ENCODE measurements around the gene OLR1. TPM values are rescaled to one million over a fixed set of nuclear protein-coding genes. Genes with fewer than 3 reads are reported as not detected.

Gene OLR1
- polyA plus RNA-seq, 1 donor from 2014 or later, result not detected

DNA sequence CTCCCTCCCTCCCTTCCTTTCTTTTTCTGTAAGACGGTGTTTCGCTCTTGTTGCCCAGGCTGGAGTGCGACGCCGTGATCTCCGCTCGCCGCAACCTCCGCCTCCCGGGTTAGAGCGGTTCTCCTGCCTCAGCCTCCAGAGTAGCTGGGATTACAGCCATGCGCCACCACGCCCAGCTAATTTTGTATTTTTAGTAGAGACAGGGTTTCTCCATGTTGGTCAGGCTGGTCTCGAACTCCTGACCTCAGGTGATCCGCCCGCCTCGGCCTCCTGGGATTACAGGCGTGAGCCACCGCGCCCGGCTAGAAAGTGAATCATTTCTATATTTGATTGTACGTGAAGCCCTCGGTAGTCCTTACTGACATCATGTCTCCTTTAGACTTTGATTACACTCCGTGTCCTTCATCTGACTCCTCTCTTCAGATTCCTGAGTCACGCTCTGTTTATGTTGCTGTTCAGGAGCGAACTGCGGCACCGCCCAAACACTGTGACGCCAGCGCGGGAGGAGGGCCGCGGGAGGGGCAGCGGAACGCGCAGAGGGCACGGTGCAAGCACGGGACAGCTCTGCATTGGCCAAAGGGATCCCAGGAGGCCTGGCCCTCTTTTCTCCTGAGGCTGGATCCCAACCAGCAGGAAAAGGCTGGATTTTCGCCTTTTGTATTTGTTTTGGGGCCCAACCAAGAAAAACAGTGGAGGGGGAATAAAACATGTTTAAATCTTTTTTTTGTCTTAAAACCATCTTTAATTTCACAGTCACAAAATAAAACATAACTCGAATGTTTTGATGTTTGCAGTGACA, 40.2 kb upstream of the OLR1 start:
- Histone ChIP-seq H3F3A (ENCODE audit: insufficient read depth, low read length, poor library complexity, severe bottlenecking) (no peaks in the 10 kb centered on the region), H4K20me1 (ENCODE audit: insufficient read depth) (no peaks in the 10 kb centered on the region), H3K9me2 (ENCODE audit: insufficient read depth, low read length) (no peaks in the 10 kb centered on the region), H3K4me3 (ENCODE audit: low read length) (peak overlapping the region; percentile 96), H3K79me2 (replicated peaks; ENCODE audit: insufficient read depth, low read length) (peaks cover 27% of the 10 kb centered on the region), H3K9me3 (ENCODE audit: low read length) (no peaks in the 10 kb centered on the region), H3K9ac (ENCODE audit: low read length) (peak overlapping the region; percentile 99), H3K4me2 (ENCODE audit: low read length) (peak overlapping the region; percentile 16), H2AFZ (ENCODE audit: low read depth, low read length) (peak overlapping the region; percentile 99), H3K27me3 (ENCODE audit: insufficient read depth, low read depth, low read length) (no peaks in the 10 kb centered on the region), H3K36me3 (ENCODE audit: insufficient read depth, low read length) (no peaks in the 10 kb centered on the region), H3K27ac (ENCODE audit: low read length) (peak overlapping the region; percentile 93)
- TF ChIP-seq TAF1 (IDR thresholded peaks at IDR 0.05; ENCODE audit: low read depth), result no peak
- TF ChIP-seq, protein P1, sequence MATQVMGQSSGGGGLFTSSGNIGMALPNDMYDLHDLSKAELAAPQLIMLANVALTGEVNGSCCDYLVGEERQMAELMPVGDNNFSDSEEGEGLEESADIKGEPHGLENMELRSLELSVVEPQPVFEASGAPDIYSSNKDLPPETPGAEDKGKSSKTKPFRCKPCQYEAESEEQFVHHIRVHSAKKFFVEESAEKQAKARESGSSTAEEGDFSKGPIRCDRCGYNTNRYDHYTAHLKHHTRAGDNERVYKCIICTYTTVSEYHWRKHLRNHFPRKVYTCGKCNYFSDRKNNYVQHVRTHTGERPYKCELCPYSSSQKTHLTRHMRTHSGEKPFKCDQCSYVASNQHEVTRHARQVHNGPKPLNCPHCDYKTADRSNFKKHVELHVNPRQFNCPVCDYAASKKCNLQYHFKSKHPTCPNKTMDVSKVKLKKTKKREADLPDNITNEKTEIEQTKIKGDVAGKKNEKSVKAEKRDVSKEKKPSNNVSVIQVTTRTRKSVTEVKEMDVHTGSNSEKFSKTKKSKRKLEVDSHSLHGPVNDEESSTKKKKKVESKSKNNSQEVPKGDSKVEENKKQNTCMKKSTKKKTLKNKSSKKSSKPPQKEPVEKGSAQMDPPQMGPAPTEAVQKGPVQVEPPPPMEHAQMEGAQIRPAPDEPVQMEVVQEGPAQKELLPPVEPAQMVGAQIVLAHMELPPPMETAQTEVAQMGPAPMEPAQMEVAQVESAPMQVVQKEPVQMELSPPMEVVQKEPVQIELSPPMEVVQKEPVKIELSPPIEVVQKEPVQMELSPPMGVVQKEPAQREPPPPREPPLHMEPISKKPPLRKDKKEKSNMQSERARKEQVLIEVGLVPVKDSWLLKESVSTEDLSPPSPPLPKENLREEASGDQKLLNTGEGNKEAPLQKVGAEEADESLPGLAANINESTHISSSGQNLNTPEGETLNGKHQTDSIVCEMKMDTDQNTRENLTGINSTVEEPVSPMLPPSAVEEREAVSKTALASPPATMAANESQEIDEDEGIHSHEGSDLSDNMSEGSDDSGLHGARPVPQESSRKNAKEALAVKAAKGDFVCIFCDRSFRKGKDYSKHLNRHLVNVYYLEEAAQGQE (IDR thresholded peaks at IDR 0.05; ENCODE audit: borderline replicate concordance), result no peak
- peak; percentile 43 for TF ChIP-seq EP300 (conservative IDR thresholded peaks at IDR 0.05; ENCODE audit: poor library complexity, severe bottlenecking)
- TF ChIP-seq MXI1 (conservative IDR thresholded peaks at IDR 0.05; ENCODE audit: poor library complexity, severe bottlenecking), result peak; percentile 37
- TF ChIP-seq, protein P2, sequence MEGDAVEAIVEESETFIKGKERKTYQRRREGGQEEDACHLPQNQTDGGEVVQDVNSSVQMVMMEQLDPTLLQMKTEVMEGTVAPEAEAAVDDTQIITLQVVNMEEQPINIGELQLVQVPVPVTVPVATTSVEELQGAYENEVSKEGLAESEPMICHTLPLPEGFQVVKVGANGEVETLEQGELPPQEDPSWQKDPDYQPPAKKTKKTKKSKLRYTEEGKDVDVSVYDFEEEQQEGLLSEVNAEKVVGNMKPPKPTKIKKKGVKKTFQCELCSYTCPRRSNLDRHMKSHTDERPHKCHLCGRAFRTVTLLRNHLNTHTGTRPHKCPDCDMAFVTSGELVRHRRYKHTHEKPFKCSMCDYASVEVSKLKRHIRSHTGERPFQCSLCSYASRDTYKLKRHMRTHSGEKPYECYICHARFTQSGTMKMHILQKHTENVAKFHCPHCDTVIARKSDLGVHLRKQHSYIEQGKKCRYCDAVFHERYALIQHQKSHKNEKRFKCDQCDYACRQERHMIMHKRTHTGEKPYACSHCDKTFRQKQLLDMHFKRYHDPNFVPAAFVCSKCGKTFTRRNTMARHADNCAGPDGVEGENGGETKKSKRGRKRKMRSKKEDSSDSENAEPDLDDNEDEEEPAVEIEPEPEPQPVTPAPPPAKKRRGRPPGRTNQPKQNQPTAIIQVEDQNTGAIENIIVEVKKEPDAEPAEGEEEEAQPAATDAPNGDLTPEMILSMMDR (IDR thresholded peaks at IDR 0.05; ENCODE audit: poor library complexity, severe bottlenecking), result peak; percentile 14
- no peak for TF ChIP-seq SMC3 (conservative IDR thresholded peaks at IDR 0.05; ENCODE audit: poor library complexity)
- peak; percentile 43 for TF ChIP-seq POLR2AphosphoS5 (IDR thresholded peaks at IDR 0.05)

DNA sequence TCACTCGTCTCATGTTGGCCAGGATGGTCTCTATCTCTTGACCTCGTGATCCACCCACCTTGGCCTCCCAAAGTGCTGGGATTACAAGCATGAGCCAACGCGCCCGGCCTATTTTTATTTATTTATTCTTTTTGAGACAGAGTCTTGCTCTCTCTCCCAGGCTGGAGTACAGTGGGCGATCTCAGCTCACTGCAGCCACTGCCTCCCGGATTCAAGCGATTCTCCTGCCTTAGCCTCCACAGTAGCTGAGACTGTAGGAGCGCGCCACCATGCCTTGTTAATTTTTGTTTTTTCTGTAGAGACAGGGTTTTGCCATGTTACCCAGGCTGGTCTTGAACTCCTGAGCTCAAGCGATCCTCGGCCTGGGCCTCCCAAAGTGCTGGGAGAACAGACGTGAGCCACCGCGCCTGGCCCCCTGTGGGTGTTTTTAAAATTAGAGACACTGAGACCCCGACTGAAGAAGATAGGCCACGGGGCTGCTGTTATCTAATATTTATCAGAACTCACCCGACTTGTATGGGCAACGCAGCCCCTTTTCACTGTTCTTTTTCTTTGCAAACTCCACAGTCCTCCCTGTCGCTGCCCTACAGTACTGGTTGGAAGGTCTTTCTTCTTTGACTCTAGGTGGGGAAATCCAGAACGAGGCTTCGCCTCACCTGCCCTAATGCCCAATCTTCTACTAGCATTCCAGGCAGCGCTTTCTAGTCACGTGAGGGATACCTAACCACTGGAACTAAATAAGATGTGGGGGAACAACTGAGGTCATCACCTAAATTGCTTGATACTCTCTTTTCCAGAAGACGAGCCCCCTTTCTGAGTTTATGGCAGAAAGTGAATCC, 39.4 kb upstream of the OLR1 start:
- H3K27me3 ChIP-seq (ENCODE audit: insufficient read depth, low read depth, low read length), result no peaks in the 10 kb centered on the region
- no peaks in the 10 kb centered on the region for H3K9me3 ChIP-seq (ENCODE audit: low read length)
- peaks cover 27% of the 10 kb centered on the region for H3K79me2 ChIP-seq (replicated peaks; ENCODE audit: insufficient read depth, low read length)
- H3F3A ChIP-seq (ENCODE audit: insufficient read depth, low read length, poor library complexity, severe bottlenecking), result no peaks in the 10 kb centered on the region
- H4K20me1 ChIP-seq (ENCODE audit: insufficient read depth), result no peaks in the 10 kb centered on the region
- no peak overlapping the region for H3K4me3 ChIP-seq (ENCODE audit: low read length)
- no peak overlapping the region for H2AFZ ChIP-seq (ENCODE audit: low read depth, low read length)
- H3K9ac ChIP-seq (ENCODE audit: low read length), result no peak overlapping the region
- TF ChIP-seq RAD21 (conservative IDR thresholded peaks at IDR 0.05), result no peak
- no peak for TF ChIP-seq TAF1 (IDR thresholded peaks at IDR 0.05; ENCODE audit: low read depth)
- TF ChIP-seq, protein P1 (IDR thresholded peaks at IDR 0.05; ENCODE audit: borderline replicate concordance), result no peak
- TF ChIP-seq POLR2AphosphoS5 (IDR thresholded peaks at IDR 0.05), result no peak
- no peak for TF ChIP-seq EZH2 (IDR thresholded peaks at IDR 0.05; ENCODE audit: borderline replicate concordance, insufficient read depth, low read length, poor library complexity, severe bottlenecking)
- no peak for TF ChIP-seq MXI1 (conservative IDR thresholded peaks at IDR 0.05; ENCODE audit: poor library complexity, severe bottlenecking)
- no peak for TF ChIP-seq SMC3 (conservative IDR thresholded peaks at IDR 0.05; ENCODE audit: poor library complexity)
- no peak for TF ChIP-seq EP300 (conservative IDR thresholded peaks at IDR 0.05; ENCODE audit: poor library complexity, severe bottlenecking)
- TF ChIP-seq, protein P2 (IDR thresholded peaks at IDR 0.05; ENCODE audit: poor library complexity, severe bottlenecking), result no peak
- no peak overlapping the region for H3K4me2 ChIP-seq (ENCODE audit: low read length)
- no peaks in the 10 kb centered on the region for H3K9me2 ChIP-seq (ENCODE audit: insufficient read depth, low read length)
- H3K27ac ChIP-seq (ENCODE audit: low read length), result no peak overlapping the region
- no peaks in the 10 kb centered on the region for H3K36me3 ChIP-seq (ENCODE audit: insufficient read depth, low read length)
